Loucy (cell line): ENCODE measurements around the gene NTSR2.

Experiments
- CTCF ChIP-seq: fragments of 200-600 bp; sonication (generic); conservative IDR thresholded peaks from 2 replicates; pipeline ENCODE4 v1.5.1; 2014; ENCODE audit warnings: mild to moderate bottlenecking, antibody characterized with exemption, low read length
- EZH2phosphoT487 ChIP-seq: fragments of 200-600 bp; IDR thresholded peaks from 2 replicates; pipeline ENCODE4 v1.6.1; 2018; ENCODE audit warnings: antibody characterized with exemption, mild to moderate bottlenecking, moderate library complexity, borderline replicate concordance

DNA sequence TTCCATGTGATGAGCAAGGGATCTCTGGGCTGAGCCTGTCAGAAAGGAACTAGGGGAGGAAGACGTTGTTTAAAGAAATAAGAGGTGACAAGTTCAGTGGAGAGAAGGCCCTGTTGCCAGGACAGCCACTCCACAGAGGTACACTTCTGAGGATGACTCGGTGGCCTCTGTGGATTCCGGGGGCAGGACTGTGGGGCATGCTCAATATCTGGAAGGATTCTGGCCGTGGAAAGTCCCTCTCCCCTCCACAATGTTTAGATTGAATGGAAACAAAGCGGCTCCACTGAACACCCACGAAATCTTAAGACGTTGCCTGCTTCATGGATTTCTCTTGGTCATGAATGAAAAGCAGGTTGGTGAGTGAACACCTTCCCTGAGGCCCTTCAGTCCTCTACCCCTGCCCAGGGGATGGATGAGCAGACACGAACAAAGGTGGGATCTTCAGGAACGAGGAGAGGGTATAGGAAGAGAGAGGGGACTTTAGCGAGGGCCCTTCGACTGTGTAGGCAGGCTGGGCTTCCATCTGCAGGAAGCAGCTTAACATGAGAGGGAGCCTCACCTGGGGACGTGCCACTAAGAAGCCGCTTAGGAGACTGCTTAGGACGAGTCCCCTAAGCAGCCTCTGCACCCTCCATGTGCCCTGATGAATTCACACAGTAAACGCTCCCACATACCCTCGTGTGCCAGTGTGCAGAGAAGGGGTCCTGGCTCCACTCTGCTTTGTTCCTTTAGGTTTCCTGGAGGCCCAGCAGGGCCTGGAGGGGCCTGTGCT lies 1.9 kb downstream of the NTSR2 start:
- TF ChIP-seq CTCF (no peak), EZH2phosphoT487 (no peak)
